Peyer's patch (tissue), 4 donors: ENCODE results near the gene ROBO2. TPM values are rescaled to one million over a fixed set of nuclear protein-coding genes. Genes with fewer than 3 reads are reported as not detected.

ENCODE experiments used
- DNase-seq, 3 donors: peaks; one replicate each; pipeline ENCODE4 v3.0.0-alpha.2; 2017 to 2019
- H3K27ac ChIP-seq, 4 donors: fragments of 200-600 bp; sonication (generic); one replicate each; pipeline ENCODE4 v1.5.1; 2016 to 2019
- H3K27me3 ChIP-seq, 2 donors: fragments of 200-600 bp; sonication (generic); one replicate each; pipeline ENCODE4 v1.5.1; 2019
- H3K36me3 ChIP-seq, 3 donors: fragments of 200-600 bp; sonication (generic); one replicate each; pipeline ENCODE4 v1.5.1; 2016 to 2019
- H3K4me1 ChIP-seq, 4 donors: fragments of 200-600 bp; sonication (generic); one replicate each; pipeline ENCODE4 v1.5.1; 2016 to 2019
- H3K4me3 ChIP-seq, 4 donors: fragments of 200-600 bp; sonication (generic); 1 replicate in 3 of 4; 2 replicates in 1 of 4; pipeline ENCODE4 v1.5.1; 2016 to 2019; ENCODE audit warnings: mild to moderate bottlenecking in 1 of 4
- H3K9me3 ChIP-seq, 4 donors: fragments of 200-600 bp; sonication (generic); one replicate each; pipeline ENCODE4 v1.5.1; 2016 to 2019; ENCODE audit warnings: mild to moderate bottlenecking in 1 of 4
- CTCF ChIP-seq, 6 experiments: fragments of 450-650 bp in 4 of 6; fragments of 200-600 bp in 2 of 6; sonication (generic) in 1 of 6; IDR thresholded peaks; one replicate each; pipeline ENCODE4 v1.5.1; 2017 to 2019; ENCODE audit warnings: antibody characterized with exemption in 6 of 6, mild to moderate bottlenecking in 3 of 6, moderate library complexity in 1 of 6
- POLR2A ChIP-seq, 2 donors: fragments of 450-650 bp; IDR thresholded peaks; one replicate each; pipeline ENCODE4 v1.5.1; 2017; ENCODE audit warnings: antibody characterized with exemption in 2 of 2, mild to moderate bottlenecking in 2 of 2, moderate library complexity in 2 of 2
- total RNA-seq, 4 donors: library from RNA; depleted of rRNA; stranded (reverse); fragments of >200 nt; gene quantifications; one replicate each; pipeline ENCODE4 v1.1.0, GENCODE V29; 2016

Gene ROBO2
- total RNA-seq, 4 donors from 2014 or later: 1.1 to 5.4 (median 3.4) TPM

- no peaks in the 10 kb centered on the region for H3K27me3 ChIP-seq
- H3K27ac ChIP-seq: no peak overlapping the region
Observed at GRCh38 chr3:77182341-77182740, 142.4 kb downstream of the ROBO2 start.

GRCh38 chr3:77186319-77186718, 146.4 kb downstream of the ROBO2 start:
- Histone ChIP-seq H3K36me3 (no peaks in the 10 kb centered on the region), H3K4me3 (no peak overlapping the region), H3K9me3 (no peaks in the 10 kb centered on the region), H3K4me1 (no peaks in the 10 kb centered on the region), H3K27ac (no peak overlapping the region), H3K27me3 (no peaks in the 10 kb centered on the region)
- DNase-seq: no peak
- no peak for TF ChIP-seq CTCF (IDR thresholded peaks at IDR 0.05)
- no peak for TF ChIP-seq POLR2A (IDR thresholded peaks at IDR 0.05)

More at GRCh38 chr3:77182341-77182740, 142.4 kb downstream of the ROBO2 start:
- DNase-seq: no peak
- TF ChIP-seq CTCF (IDR thresholded peaks at IDR 0.05): no peak
- no peak for TF ChIP-seq POLR2A (IDR thresholded peaks at IDR 0.05)
- Histone ChIP-seq H3K36me3 (no peaks in the 10 kb centered on the region), H3K9me3 (no peaks in the 10 kb centered on the region), H3K4me3 (no peak overlapping the region), H3K4me1 (no peaks in the 10 kb centered on the region)

GRCh38 chr3:77186728-77187127, 146.8 kb downstream of the ROBO2 start:
- Histone ChIP-seq H3K27ac (no peak overlapping the region), H3K27me3 (no peaks in the 10 kb centered on the region), H3K36me3 (no peaks in the 10 kb centered on the region), H3K4me3 (no peak overlapping the region), H3K9me3 (no peaks in the 10 kb centered on the region), H3K4me1 (no peaks in the 10 kb centered on the region)
- TF ChIP-seq POLR2A (IDR thresholded peaks at IDR 0.05): no peak
- no peak for DNase-seq

- no peak overlapping the region for H3K4me3 ChIP-seq
- TF ChIP-seq CTCF (IDR thresholded peaks at IDR 0.05) (no peak), POLR2A (IDR thresholded peaks at IDR 0.05) (no peak)
- H3K27ac ChIP-seq: no peak overlapping the region
- H3K4me1 ChIP-seq: no peaks in the 10 kb centered on the region
- no peaks in the 10 kb centered on the region for H3K36me3 ChIP-seq
- H3K9me3 ChIP-seq: no peaks in the 10 kb centered on the region
- no peaks in the 10 kb centered on the region for H3K27me3 ChIP-seq
- no peak for DNase-seq
Observed at GRCh38 chr3:77188210-77188609, 148.3 kb downstream of the ROBO2 start.

- H3K4me3 ChIP-seq: no peak overlapping the region
- H3K4me1 ChIP-seq: no peaks in the 10 kb centered on the region
- DNase-seq: no peak
- no peaks in the 10 kb centered on the region for H3K27me3 ChIP-seq
- TF ChIP-seq POLR2A (IDR thresholded peaks at IDR 0.05) (no peak), CTCF (IDR thresholded peaks at IDR 0.05) (no peak)
- no peak overlapping the region for H3K27ac ChIP-seq
- H3K9me3 ChIP-seq: no peaks in the 10 kb centered on the region
- no peaks in the 10 kb centered on the region for H3K36me3 ChIP-seq
Observed at GRCh38 chr3:77189258-77189657, 149.4 kb downstream of the ROBO2 start.

GRCh38 chr3:77189684-77190083, 149.8 kb downstream of the ROBO2 start:
- DNase-seq: no peak
- Histone ChIP-seq H3K36me3 (no peaks in the 10 kb centered on the region), H3K4me3 (no peak overlapping the region), H3K27me3 (no peaks in the 10 kb centered on the region), H3K27ac (no peak overlapping the region), H3K4me1 (no peaks in the 10 kb centered on the region), H3K9me3 (no peaks in the 10 kb centered on the region)
- TF ChIP-seq POLR2A (IDR thresholded peaks at IDR 0.05) (no peak), CTCF (IDR thresholded peaks at IDR 0.05) (no peak)
